SU-DHL-6 (cell line): Measurements from ENCODE around the gene NUP155.

Experiments used
- CTCF ChIP-seq: fragments of 200-600 bp; sonication (generic); IDR thresholded peaks from one replicate; pipeline ENCODE4 v1.5.1; 2017; ENCODE audit warnings: antibody characterized with exemption, mild to moderate bottlenecking, low read length, moderate library complexity; ENCODE audit not compliant: insufficient read depth, poor library complexity, severe bottlenecking
- EZH2phosphoT487 ChIP-seq: fragments of 200-600 bp; sonication (generic), shearing (Covaris generic); conservative IDR thresholded peaks from 2 replicates; pipeline ENCODE4 v1.6.1; 2018; ENCODE audit warnings: mild to moderate bottlenecking, antibody characterized with exemption, low read length, moderate library complexity, mixed read lengths

GRCh38 chr5:37326536-37326935, 44.4 kb downstream of the NUP155 start:
- TF ChIP-seq EZH2phosphoT487 (no peak), CTCF (no peak)
